HepG2 (cell line): ENCODE data around the gene C14orf93. TPM values are rescaled to one million over a fixed set of nuclear protein-coding genes. Genes with fewer than 3 reads are reported as not detected.

ENCODE experiments used
- CC2D1A ChIP-seq: sonication (generic); formaldehyde crosslinking; IDR thresholded peaks from 2 replicates; pipeline ENCODE4 v1.8.1; 2023; ENCODE audit warnings: mild to moderate bottlenecking, missing genetic modification reagents
- EHMT2 ChIP-seq: fragments of 200-600 bp; sonication (generic); IDR thresholded peaks from 2 replicates; pipeline ENCODE4 v1.7.0; 2017; ENCODE audit warnings: antibody characterized with exemption, low read depth, low read length, borderline replicate concordance
- KLF6 ChIP-seq: IDR thresholded peaks from 2 replicates; pipeline ENCODE4 v1.8.0; 2016; ENCODE audit warnings: missing biosample characterization, missing genetic modification reagents
- TBX3 ChIP-seq: fragments of 450-650 bp; IDR thresholded peaks from 2 replicates; pipeline ENCODE4 v1.6.1; 2017; ENCODE audit warnings: antibody characterized with exemption, mild to moderate bottlenecking, inconsistent platforms, borderline replicate concordance
- TCF12 ChIP-seq, 2 experiments: fragments of 450-650 bp in 1 of 2; sonication (generic) in 1 of 2; formaldehyde crosslinking in 1 of 2; IDR thresholded peaks; 2 replicates each; pipeline versions ENCODE4 v1.6.1 to v1.8.0; 2017 to 2022; ENCODE audit warnings: antibody characterized with exemption in 1 of 2, mild to moderate bottlenecking in 1 of 2, missing genetic modification reagents in 1 of 2, moderate library complexity in 1 of 2
- ZSCAN21 ChIP-seq: sonication (generic); formaldehyde crosslinking; IDR thresholded peaks from 2 replicates; pipeline ENCODE4 v1.8.0; 2022; ENCODE audit warnings: mild to moderate bottlenecking, missing genetic modification reagents, moderate library complexity, borderline replicate concordance
- polyA plus RNA-seq, 8 experiments: library from polyadenylated mRNA; depleted of rRNA in 3 of 8; stranded (reverse) in 7 of 8; unstranded in 1 of 8; fragments of >200 nt; fragmentation: Illumina TruSeq in 4 of 8; extraction: Trizol in 4 of 8; gene quantifications; 2 replicates each; pipeline versions ENCODE4 v1.2.1 to v1.2.3, GENCODE V29; 2011 to 2016; ENCODE audit warnings: low read depth in 4 of 8, missing spikeins in 1 of 8, mixed read lengths in 1 of 8; ENCODE audit not compliant: insufficient read depth in 1 of 8
- total RNA-seq, 5 experiments: library from RNA; depleted of rRNA; stranded (reverse); fragments of >200 nt; fragmentation: Illumina TruSeq; extraction: Trizol; gene quantifications; 2 replicates each; pipeline ENCODE4 v1.2.3, GENCODE V29; 2016; ENCODE audit warnings: low read depth in 1 of 5
- TF ChIP-seq, protein P1 (sequence below): sonication (generic); formaldehyde crosslinking; IDR thresholded peaks from 2 replicates; pipeline ENCODE4 v1.4.0; 2020; ENCODE audit warnings: missing genetic modification reagents
- TF ChIP-seq, protein P2 (sequence below): sonication (generic); formaldehyde crosslinking; conservative IDR thresholded peaks from 2 replicates; pipeline ENCODE4 v1.4.0; 2020; ENCODE audit warnings: missing genetic modification reagents
- TF ChIP-seq, protein P3 (sequence below), 2 experiments: fragments of 450-650 bp in 1 of 2; sonication (generic) in 1 of 2; formaldehyde crosslinking in 1 of 2; IDR thresholded peaks; 2 replicates each; pipeline versions ENCODE4 v1.6.1 to v1.8.0; 2016 to 2022; ENCODE audit warnings: antibody characterized with exemption in 1 of 2, mild to moderate bottlenecking in 1 of 2, missing genetic modification reagents in 1 of 2
- TF ChIP-seq, protein P4 (sequence below): sonication (generic); formaldehyde crosslinking; IDR thresholded peaks from 2 replicates; pipeline ENCODE4 v1.4.0; 2020; ENCODE audit warnings: missing genetic modification reagents

C14orf93 gene
- total and polyA plus RNA-seq, 2 of the 13 experiments (the other 11 are each of a cell fraction or from before 2014, with no cell fraction given): 11.4 to 22.5 TPM

DNA sequence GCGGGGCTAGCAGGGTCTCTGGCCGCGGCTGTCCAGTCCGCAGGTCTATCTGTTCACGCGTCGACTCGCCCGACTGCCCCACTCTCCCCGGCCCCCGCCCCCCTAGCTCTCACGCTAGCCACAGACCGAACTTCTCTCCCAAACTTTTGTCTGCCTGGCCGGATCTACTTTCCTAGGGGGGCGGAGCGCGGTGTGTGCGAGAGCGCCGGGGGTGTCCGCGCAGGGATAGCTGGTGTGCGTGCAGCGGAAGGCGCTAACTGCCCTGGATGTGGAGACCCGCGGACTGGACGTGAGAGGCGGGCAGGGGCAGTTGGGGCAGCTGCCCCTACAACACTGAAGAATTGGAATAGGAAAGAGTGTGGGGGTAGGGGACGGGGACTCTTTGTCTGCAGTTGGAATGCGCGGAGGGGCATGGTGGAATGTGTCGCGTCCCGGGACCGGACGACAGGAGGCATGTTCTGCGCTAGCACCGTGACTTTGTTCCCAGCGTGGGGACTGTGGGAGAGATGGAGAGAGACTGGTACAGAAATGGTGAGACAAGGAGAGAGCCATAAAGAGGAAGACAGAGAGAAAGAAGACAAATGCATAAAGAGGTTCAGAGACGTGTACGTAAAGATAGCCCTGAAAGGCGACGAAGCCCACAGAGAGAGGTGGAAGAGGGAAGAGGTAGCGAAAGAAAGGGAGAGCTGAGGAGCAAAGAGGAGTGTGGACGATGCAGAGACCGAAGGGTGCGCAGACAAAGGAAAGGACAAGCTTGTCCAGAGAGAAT, 27.3 kb downstream of the C14orf93 start, which contains the start of gene AJUBA (continued):
- TF ChIP-seq, protein P1, sequence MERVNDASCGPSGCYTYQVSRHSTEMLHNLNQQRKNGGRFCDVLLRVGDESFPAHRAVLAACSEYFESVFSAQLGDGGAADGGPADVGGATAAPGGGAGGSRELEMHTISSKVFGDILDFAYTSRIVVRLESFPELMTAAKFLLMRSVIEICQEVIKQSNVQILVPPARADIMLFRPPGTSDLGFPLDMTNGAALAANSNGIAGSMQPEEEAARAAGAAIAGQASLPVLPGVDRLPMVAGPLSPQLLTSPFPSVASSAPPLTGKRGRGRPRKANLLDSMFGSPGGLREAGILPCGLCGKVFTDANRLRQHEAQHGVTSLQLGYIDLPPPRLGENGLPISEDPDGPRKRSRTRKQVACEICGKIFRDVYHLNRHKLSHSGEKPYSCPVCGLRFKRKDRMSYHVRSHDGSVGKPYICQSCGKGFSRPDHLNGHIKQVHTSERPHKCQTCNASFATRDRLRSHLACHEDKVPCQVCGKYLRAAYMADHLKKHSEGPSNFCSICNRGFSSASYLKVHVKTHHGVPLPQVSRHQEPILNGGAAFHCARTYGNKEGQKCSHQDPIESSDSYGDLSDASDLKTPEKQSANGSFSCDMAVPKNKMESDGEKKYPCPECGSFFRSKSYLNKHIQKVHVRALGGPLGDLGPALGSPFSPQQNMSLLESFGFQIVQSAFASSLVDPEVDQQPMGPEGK (CRISPR knock-in tag): peak; percentile 99
- TF ChIP-seq EHMT2: no peak
- TF ChIP-seq, protein P2, sequence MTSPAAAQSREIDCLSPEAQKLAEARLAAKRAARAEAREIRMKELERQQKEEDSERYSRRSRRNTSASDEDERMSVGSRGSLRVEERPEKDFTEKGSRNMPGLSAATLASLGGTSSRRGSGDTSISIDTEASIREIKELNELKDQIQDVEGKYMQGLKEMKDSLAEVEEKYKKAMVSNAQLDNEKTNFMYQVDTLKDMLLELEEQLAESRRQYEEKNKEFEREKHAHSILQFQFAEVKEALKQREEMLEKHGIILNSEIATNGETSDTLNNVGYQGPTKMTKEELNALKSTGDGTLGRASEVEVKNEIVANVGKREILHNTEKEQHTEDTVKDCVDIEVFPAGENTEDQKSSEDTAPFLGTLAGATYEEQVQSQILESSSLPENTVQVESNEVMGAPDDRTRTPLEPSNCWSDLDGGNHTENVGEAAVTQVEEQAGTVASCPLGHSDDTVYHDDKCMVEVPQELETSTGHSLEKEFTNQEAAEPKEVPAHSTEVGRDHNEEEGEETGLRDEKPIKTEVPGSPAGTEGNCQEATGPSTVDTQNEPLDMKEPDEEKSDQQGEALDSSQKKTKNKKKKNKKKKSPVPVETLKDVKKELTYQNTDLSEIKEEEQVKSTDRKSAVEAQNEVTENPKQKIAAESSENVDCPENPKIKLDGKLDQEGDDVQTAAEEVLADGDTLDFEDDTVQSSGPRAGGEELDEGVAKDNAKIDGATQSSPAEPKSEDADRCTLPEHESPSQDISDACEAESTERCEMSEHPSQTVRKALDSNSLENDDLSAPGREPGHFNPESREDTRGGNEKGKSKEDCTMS: peak; percentile 64
- TF ChIP-seq, protein P3, sequence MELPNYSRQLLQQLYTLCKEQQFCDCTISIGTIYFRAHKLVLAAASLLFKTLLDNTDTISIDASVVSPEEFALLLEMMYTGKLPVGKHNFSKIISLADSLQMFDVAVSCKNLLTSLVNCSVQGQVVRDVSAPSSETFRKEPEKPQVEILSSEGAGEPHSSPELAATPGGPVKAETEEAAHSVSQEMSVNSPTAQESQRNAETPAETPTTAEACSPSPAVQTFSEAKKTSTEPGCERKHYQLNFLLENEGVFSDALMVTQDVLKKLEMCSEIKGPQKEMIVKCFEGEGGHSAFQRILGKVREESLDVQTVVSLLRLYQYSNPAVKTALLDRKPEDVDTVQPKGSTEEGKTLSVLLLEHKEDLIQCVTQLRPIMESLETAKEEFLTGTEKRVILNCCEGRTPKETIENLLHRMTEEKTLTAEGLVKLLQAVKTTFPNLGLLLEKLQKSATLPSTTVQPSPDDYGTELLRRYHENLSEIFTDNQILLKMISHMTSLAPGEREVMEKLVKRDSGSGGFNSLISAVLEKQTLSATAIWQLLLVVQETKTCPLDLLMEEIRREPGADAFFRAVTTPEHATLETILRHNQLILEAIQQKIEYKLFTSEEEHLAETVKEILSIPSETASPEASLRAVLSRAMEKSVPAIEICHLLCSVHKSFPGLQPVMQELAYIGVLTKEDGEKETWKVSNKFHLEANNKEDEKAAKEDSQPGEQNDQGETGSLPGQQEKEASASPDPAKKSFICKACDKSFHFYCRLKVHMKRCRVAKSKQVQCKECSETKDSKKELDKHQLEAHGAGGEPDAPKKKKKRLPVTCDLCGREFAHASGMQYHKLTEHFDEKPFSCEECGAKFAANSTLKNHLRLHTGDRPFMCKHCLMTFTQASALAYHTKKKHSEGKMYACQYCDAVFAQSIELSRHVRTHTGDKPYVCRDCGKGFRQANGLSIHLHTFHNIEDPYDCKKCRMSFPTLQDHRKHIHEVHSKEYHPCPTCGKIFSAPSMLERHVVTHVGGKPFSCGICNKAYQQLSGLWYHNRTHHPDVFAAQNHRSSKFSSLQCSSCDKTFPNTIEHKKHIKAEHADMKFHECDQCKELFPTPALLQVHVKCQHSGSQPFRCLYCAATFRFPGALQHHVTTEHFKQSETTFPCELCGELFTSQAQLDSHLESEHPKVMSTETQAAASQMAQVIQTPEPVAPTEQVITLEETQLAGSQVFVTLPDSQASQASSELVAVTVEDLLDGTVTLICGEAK (IDR thresholded peaks at IDR 0.05): peak; percentile 32; the same call in 1 of the 2 replicates
- TF ChIP-seq, protein P3 (CRISPR knock-in tag; IDR thresholded peaks at IDR 0.05): no peak
- TF ChIP-seq, protein P4, sequence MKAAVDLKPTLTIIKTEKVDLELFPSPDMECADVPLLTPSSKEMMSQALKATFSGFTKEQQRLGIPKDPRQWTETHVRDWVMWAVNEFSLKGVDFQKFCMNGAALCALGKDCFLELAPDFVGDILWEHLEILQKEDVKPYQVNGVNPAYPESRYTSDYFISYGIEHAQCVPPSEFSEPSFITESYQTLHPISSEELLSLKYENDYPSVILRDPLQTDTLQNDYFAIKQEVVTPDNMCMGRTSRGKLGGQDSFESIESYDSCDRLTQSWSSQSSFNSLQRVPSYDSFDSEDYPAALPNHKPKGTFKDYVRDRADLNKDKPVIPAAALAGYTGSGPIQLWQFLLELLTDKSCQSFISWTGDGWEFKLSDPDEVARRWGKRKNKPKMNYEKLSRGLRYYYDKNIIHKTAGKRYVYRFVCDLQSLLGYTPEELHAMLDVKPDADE: no peak
- no peak for TF ChIP-seq ZSCAN21 (CRISPR knock-in tag)
- TF ChIP-seq TCF12 (IDR thresholded peaks at IDR 0.05): no peak
- TF ChIP-seq TCF12 (CRISPR knock-in tag; IDR thresholded peaks at IDR 0.05): no peak
- TF ChIP-seq KLF6 (CRISPR knock-in tag): peak; percentile 66; the same call in 1 of the 2 replicates
- TF ChIP-seq CC2D1A: 0 out of 2 replicates have a peak, but pooled peaks have one; percentile 94
- peak; percentile 99 for TF ChIP-seq TBX3
